HUES6 (cell line): ENCODE data around the gene SEC31B.

Source experiments
- H3K27ac ChIP-seq: 2 replicates; pipeline ENCODE4 v1.7.0; 2013; ENCODE audit warnings: low read depth, mild to moderate bottlenecking, low read length, inconsistent platforms
- H3K27me3 ChIP-seq: 2 replicates; pipeline ENCODE4 v1.6.1; 2013; ENCODE audit warnings: low read length; ENCODE audit not compliant: control insufficient read depth, insufficient read depth
- H3K36me3 ChIP-seq: 2 replicates; pipeline ENCODE4 v1.6.1; 2013; ENCODE audit warnings: low read length; ENCODE audit not compliant: control insufficient read depth, insufficient read depth
- H3K4me1 ChIP-seq: 2 replicates; pipeline ENCODE4 v1.6.1; 2013; ENCODE audit warnings: low read length; ENCODE audit not compliant: control insufficient read depth, insufficient read depth
- H3K4me3 ChIP-seq: 2 replicates; pipeline ENCODE4 v1.5.1; 2013; ENCODE audit warnings: low read depth, low read length
- H3K9ac ChIP-seq: one replicate; pipeline ENCODE4 v1.6.1; 2013; ENCODE audit warnings: mild to moderate bottlenecking, low read length
- H3K9me3 ChIP-seq: 2 replicates; pipeline ENCODE4 v1.6.1; 2013; ENCODE audit warnings: low read depth, low read length; ENCODE audit not compliant: control insufficient read depth, insufficient read depth

Gene SEC31B

GRCh38 chr10:100554902-100555301 lies 35.2 kb upstream of the SEC31B start:
- no peak overlapping the region for H3K4me3 ChIP-seq
- H3K9me3 ChIP-seq = no peaks in the 10 kb centered on the region
- no peak overlapping the region for H3K27ac ChIP-seq
- H3K9ac ChIP-seq = no peak overlapping the region
- H3K36me3 ChIP-seq = peaks cover 43% of the 10 kb centered on the region
- no peaks in the 10 kb centered on the region for H3K27me3 ChIP-seq
- no peaks in the 10 kb centered on the region for H3K4me1 ChIP-seq

DNA sequence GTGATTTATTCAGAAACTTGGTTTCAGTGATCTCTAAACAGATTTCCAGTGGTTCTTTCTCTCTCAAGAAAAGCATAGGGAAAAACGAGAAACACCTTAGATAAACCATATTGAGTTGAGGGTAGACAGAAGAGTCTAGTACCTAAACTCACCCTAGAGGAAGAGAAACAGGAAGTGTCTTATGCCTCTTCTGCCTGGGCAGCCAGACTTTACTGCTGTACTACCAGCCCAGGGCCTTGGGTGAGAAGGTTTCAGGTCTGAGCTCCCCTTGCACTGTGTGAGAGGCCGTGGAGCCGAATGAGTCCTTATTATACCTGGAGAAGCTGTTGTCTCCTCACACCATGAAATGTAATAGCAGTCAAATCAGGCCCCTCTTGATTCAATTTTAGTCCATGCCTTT lies 34.3 kb upstream of the SEC31B start:
- Histone ChIP-seq H3K9ac (no peak overlapping the region), H3K27me3 (no peaks in the 10 kb centered on the region), H3K36me3 (peaks cover 53% of the 10 kb centered on the region), H3K9me3 (no peaks in the 10 kb centered on the region), H3K4me3 (no peak overlapping the region), H3K4me1 (no peaks in the 10 kb centered on the region), H3K27ac (no peak overlapping the region)

DNA sequence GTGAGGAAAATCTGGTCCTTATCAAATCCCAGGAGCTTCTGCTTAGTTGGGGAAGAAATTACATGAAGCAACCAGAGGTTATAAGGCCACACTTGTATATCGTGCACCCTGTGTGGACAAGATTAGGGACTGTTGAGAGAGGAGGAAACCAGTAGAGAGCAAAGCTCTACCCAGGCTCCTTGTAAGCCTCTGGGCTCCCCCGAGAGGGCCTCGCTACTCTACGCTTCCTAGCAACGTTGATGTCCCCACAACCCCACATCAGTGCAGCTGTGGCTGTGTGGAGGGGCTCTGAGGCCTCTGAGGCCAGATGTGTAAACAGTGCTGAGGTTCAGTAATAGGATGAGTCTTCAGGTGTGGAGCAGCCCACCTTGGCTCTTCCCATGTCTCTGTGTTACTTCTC lies 32.1 kb upstream of the SEC31B start:
- peaks cover 65% of the 10 kb centered on the region for H3K36me3 ChIP-seq
- H3K9me3 ChIP-seq = no peaks in the 10 kb centered on the region
- peak overlapping the region; percentile 23 for H3K9ac ChIP-seq
- no peaks in the 10 kb centered on the region for H3K27me3 ChIP-seq
- no peak overlapping the region for H3K4me3 ChIP-seq
- H3K4me1 ChIP-seq = no peaks in the 10 kb centered on the region
- H3K27ac ChIP-seq = no peak overlapping the region

- H3K27ac ChIP-seq = no peak overlapping the region
- H3K9me3 ChIP-seq = no peaks in the 10 kb centered on the region
- no peak overlapping the region for H3K9ac ChIP-seq
- H3K4me3 ChIP-seq = no peak overlapping the region
- peaks cover 62% of the 10 kb centered on the region for H3K36me3 ChIP-seq
- no peaks in the 10 kb centered on the region for H3K4me1 ChIP-seq
- H3K27me3 ChIP-seq = no peaks in the 10 kb centered on the region
Observed at GRCh38 chr10:100551196-100551595, 31.5 kb upstream of the SEC31B start.

DNA sequence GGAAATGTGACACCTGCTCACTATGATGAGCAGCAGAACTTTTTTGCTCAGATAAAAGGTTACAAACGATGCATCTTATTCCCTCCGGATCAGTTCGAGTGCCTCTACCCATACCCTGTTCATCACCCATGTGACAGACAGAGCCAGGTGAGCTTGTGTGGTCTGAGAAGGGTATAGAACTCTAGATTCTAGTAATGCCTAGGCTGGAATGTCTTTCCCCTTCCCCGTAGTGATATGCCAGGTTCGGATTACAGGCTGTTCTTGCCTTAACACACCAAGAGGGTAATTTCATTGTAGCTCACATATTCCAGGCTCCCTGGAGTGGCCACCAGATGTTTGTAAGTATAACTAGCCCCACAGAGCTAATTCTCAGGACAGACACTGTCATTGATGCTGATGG lies 25.3 kb upstream of the SEC31B start:
- no peaks in the 10 kb centered on the region for H3K9me3 ChIP-seq
- H3K36me3 ChIP-seq = peaks cover 92% of the 10 kb centered on the region
- H3K27me3 ChIP-seq = no peaks in the 10 kb centered on the region

GRCh38 chr10:100537475-100537874 lies 17.8 kb upstream of the SEC31B start:
- H3K9ac ChIP-seq = peak overlapping the region; percentile 12
- no peak overlapping the region for H3K4me3 ChIP-seq
- H3K27me3 ChIP-seq = no peaks in the 10 kb centered on the region
- H3K36me3 ChIP-seq = peaks cover 43% of the 10 kb centered on the region
- peaks cover 7% of the 10 kb centered on the region for H3K4me1 ChIP-seq
- no peak overlapping the region for H3K27ac ChIP-seq
- no peaks in the 10 kb centered on the region for H3K9me3 ChIP-seq

More for the DNA sequence above, 25.3 kb upstream of the SEC31B start:
- Histone ChIP-seq H3K9ac (no peak overlapping the region), H3K4me3 (no peak overlapping the region), H3K4me1 (no peaks in the 10 kb centered on the region), H3K27ac (no peak overlapping the region)

DNA sequence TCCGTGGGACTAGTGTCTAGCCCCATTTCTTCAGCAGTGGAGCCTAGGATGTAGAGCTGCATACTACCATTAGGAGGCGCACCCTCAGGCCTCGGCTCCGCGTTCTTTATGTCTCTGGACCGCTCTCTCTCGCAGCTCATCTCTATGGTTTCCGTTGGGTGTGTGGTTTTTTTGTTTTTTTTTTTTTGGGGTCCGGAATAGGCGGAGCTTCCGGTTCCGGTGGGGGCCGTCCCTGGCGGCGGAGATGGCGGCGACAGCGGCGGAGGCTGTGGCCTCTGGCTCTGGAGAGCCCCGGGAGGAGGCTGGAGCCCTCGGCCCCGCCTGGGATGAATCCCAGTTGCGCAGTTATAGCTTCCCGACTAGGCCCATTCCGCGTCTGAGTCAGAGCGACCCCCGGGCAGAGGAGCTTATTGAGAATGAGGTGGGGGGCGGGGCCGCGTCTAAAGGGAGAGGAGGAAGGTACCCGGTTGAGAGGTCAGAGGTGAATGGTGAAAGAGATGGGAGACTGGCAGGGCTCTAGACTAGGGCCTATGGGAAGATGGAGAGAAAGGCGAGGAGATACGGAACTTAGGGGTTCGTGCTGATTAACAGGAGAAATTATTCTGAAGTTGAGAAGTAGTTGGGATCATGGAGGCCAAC lies 16.2 kb upstream of the SEC31B start, which contains the start of gene HIF1AN:
HIF1AN (plus strand) TSS at position 229 of the 639 bp plus-strand sequence; CDS start at position 245, 16 bp downstream.
- H3K4me1 ChIP-seq = peaks cover 7% of the 10 kb centered on the region
- peak within 1 kb of the TSS; percentile 71 for H3K9ac ChIP-seq
- H3K27ac ChIP-seq = no peak within 1 kb of the TSS
- H3K36me3 ChIP-seq = peaks cover 29% of the 10 kb centered on the region
- no peaks in the 10 kb centered on the region for H3K27me3 ChIP-seq
- peak within 1 kb of the TSS; percentile 83 for H3K4me3 ChIP-seq
- H3K9me3 ChIP-seq = no peaks in the 10 kb centered on the region

DNA sequence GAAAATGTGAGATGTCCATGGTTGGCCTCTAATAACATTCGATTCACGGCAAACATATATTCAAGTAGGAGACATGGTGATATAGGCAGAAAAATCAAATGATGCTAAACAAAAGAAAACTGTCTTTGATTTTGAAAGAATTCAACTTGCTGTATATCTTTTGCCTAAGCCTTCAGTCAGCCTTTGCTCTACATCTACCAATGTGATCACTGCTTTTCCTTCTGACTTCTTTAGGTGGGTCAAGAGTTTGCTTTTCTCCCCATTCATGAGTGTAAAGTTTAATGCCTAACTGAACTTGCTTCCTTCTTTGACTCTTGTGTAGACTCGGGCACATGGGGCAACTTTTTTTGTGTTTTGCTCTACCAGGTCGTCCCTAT lies 15.7 kb upstream of the SEC31B start:
- H3K27ac ChIP-seq = no peak overlapping the region
- peak overlapping the region; percentile 83 for H3K4me3 ChIP-seq
- peaks cover 9% of the 10 kb centered on the region for H3K4me1 ChIP-seq
- no peak overlapping the region for H3K9ac ChIP-seq
- no peaks in the 10 kb centered on the region for H3K27me3 ChIP-seq
- H3K36me3 ChIP-seq = peaks cover 24% of the 10 kb centered on the region
- H3K9me3 ChIP-seq = no peaks in the 10 kb centered on the region

- Histone ChIP-seq H3K27me3 (no peaks in the 10 kb centered on the region), H3K27ac (no peak overlapping the region), H3K4me1 (peaks cover 13% of the 10 kb centered on the region), H3K9me3 (no peaks in the 10 kb centered on the region), H3K9ac (no peak overlapping the region), H3K36me3 (peaks cover 21% of the 10 kb centered on the region), H3K4me3 (no peak overlapping the region)
Observed at GRCh38 chr10:100534726-100535125, 15.1 kb upstream of the SEC31B start.

- Histone ChIP-seq H3K9me3 (no peaks in the 10 kb centered on the region), H3K27ac (no peak overlapping the region), H3K4me1 (peaks cover 18% of the 10 kb centered on the region), H3K27me3 (no peaks in the 10 kb centered on the region), H3K9ac (no peak overlapping the region), H3K4me3 (no peak overlapping the region), H3K36me3 (peaks cover 9% of the 10 kb centered on the region)
Observed at GRCh38 chr10:100531761-100532160, 12.1 kb upstream of the SEC31B start.

- no peak within 1 kb of the TSS; the same call in 1 of the 2 replicates for H3K27ac ChIP-seq
- H3K4me1 ChIP-seq = peaks cover 13% of the 10 kb centered on the region
- no peaks in the 10 kb centered on the region for H3K9me3 ChIP-seq
- peak within 1 kb of the TSS; percentile 82 for H3K4me3 ChIP-seq
- no peaks in the 10 kb centered on the region for H3K27me3 ChIP-seq
- peaks cover 29% of the 10 kb centered on the region for H3K36me3 ChIP-seq
- peak within 1 kb of the TSS; percentile 87 for H3K9ac ChIP-seq
Observed at GRCh38 chr10:100529475-100530298, 10.0 kb upstream of the SEC31B start, which contains the start of gene NDUFB8. Gene NDUFB8, minus strand, starts transcription at chr10:100529871. Its CDS starts 20 bp downstream, at chr10:100529851.
